Large intestine (tissue), 3 donors: Measurements from ENCODE around the gene PPP2R2C. TPM values are rescaled to one million over a fixed set of nuclear protein-coding genes. Genes with fewer than 3 reads are reported as not detected.

Source experiments
- DNase-seq, 2 donors: peaks; one replicate each; pipeline versions ENCODE4 v3.0.0 to v3.0.0-alpha.2; 2013
- H3K27ac ChIP-seq: one replicate; pipeline ENCODE4 v1.5.1; 2013; ENCODE audit warnings: low read length
- H3K27me3 ChIP-seq: 2 replicates; pipeline ENCODE4 v1.6.1; 2013; ENCODE audit warnings: low read length; ENCODE audit not compliant: control insufficient read depth, insufficient read depth
- H3K36me3 ChIP-seq: 2 replicates; pipeline ENCODE4 v1.6.1; 2013; ENCODE audit warnings: low read length; ENCODE audit not compliant: control insufficient read depth, insufficient read depth
- H3K4me1 ChIP-seq: one replicate; pipeline ENCODE4 v1.6.1; 2013; ENCODE audit warnings: low read length; ENCODE audit not compliant: control insufficient read depth, insufficient read depth
- H3K4me3 ChIP-seq: one replicate; pipeline ENCODE4 v1.5.1; 2013; ENCODE audit warnings: low read length
- H3K9me3 ChIP-seq: one replicate; pipeline ENCODE4 v1.6.1; 2013; ENCODE audit warnings: mild to moderate bottlenecking, low read depth, low read length, moderate library complexity; ENCODE audit not compliant: control insufficient read depth
- WGBS: methylation state at CpG from one replicate; pipeline ENCODE4 v1.1.5; 2013; ENCODE audit warnings: low lambda C conversion rate; ENCODE audit not compliant: insufficient coverage; 5-methylcytosine and 5-hydroxymethylcytosine counted together
- polyA plus RNA-seq: library from polyadenylated mRNA; unstranded; fragments of 120-200 nt; gene quantifications from one replicate; pipeline ENCODE4 v1.2.1, GENCODE V29; 2013

Gene PPP2R2C
- polyA plus RNA-seq, 1 donor: 3.9 TPM

DNA sequence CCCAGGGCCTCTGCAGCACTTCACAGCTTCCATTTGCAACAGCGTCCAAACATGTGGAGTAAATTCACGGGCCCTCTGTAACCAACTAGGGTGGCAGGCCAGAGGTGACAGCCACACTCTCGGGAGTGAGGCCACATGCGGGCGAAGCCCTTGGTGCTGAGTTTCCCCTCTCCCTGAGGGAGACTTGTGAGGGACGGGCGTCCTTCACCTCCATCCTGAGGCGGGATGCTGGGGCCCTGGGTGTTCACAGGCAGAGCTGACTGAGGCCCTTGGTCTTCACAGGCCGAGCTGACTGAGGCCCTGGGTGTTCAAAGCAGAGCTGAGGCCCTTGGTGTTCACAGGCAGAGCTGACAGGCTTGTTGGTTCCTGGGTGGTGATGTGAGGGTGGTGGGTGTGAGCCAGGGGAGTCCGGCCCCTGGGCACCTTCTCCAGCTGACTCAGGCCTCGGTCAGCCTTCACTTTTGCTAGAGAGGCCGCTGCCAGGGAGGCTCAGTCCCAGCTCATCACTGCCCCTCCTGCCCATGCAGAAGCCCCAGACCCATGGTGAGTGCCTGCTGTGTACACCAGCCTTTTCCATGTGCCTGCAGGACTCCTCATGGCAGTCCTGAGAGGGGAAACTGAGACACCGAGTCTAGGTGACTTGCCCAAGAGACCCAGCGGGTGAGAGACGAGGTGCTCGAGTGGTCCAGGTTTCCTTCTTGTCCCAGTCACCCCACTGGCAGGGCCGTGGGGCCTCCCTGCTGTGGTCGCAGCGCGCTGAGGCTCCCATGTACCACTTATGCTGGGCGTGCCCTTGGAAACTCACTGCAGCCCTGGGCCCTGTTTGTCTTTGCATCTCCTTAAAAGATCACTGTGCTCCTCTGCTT lies 194.2 kb downstream of the PPP2R2C start:
- peak overlapping the region; percentile 14 for H3K4me3 ChIP-seq

DNA sequence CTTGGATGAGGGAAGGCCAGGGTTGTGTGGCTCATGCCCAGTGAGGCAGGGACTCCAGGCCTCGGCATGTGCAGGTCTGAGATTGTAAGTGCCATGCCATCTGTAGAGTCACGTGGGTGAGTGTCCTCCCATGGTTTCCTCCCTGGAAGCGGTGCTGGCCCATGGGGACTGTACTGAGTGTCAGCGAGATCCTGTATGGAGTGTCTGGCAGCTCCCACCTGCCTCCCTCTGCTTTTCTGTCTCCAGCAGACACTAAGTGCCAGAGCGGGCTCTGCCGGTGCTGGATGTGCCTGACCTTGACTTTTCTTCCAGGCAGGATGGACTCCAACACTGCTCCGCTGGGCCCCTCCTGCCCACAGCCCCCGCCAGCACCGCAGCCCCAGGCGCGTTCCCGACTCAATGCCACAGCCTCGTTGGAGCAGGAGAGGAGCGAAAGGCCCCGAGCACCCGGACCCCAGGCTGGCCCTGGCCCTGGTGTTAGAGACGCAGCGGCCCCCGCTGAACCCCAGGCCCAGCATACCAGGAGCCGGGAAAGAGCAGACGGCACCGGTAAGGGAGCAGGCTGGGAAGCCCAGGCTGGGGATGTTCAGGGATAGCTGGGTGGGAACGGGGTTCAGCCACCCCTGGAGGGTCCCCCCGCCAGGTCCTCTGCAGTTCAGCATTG lies 195.1 kb downstream of the PPP2R2C start:
- no peak overlapping the region for H3K4me3 ChIP-seq
- H3K27me3 ChIP-seq: no peaks in the 10 kb centered on the region
- peaks cover 67% of the 10 kb centered on the region for H3K4me1 ChIP-seq
- H3K9me3 ChIP-seq: no peaks in the 10 kb centered on the region
- no CpG with 5 or more reads among the region's 24 CpGs for WGBS
- no peak for DNase-seq
- peak overlapping the region; percentile 94 for H3K27ac ChIP-seq
- H3K36me3 ChIP-seq: peaks cover 39% of the 10 kb centered on the region

More for the DNA sequence above, 194.2 kb downstream of the PPP2R2C start:
- peaks cover 43% of the 10 kb centered on the region for H3K36me3 ChIP-seq
- H3K27me3 ChIP-seq: no peaks in the 10 kb centered on the region
- no peaks in the 10 kb centered on the region for H3K9me3 ChIP-seq
- H3K27ac ChIP-seq: peak overlapping the region; percentile 94
- peak in 1 of 2 donors; percentile 26 for DNase-seq
- no CpG with 5 or more reads among the region's 21 CpGs for WGBS
- H3K4me1 ChIP-seq: peaks cover 59% of the 10 kb centered on the region

- H3K9me3 ChIP-seq: no peaks in the 10 kb centered on the region
- no peak overlapping the region for H3K4me3 ChIP-seq
- peak; percentile 77 to 87 for DNase-seq
- H3K27me3 ChIP-seq: no peaks in the 10 kb centered on the region
- peak overlapping the region; percentile 94 for H3K27ac ChIP-seq
- WGBS: no CpG with 5 or more reads among the region's 22 CpGs
- peaks cover 72% of the 10 kb centered on the region for H3K4me1 ChIP-seq
- H3K36me3 ChIP-seq: peaks cover 35% of the 10 kb centered on the region
Observed at GRCh38 chr4:6275898-6276806, 196.3 kb downstream of the PPP2R2C start.

DNA sequence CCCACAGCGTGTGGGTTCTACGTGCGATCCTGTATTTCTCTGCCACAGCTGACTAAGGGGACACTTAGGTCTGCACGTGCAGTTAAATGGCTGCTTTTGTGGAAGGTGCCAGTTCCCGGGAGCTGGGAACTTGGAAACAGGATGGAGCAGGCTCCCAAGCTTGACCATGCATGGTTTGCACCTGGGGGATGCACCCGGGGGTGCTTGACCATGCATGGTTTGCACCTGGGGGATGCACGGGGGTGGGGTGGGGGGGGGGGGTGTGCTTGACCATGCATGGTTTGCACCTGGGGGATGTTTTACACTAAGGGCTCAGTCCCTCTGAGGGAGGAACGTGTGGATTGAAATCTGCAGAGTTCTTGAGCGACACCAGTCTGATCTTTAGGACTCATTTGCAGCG lies 197.1 kb downstream of the PPP2R2C start:
- peak overlapping the region; percentile 94 for H3K27ac ChIP-seq
- H3K9me3 ChIP-seq: no peaks in the 10 kb centered on the region
- H3K36me3 ChIP-seq: peaks cover 28% of the 10 kb centered on the region
- peaks cover 78% of the 10 kb centered on the region for H3K4me1 ChIP-seq
- no peak for DNase-seq
- no peaks in the 10 kb centered on the region for H3K27me3 ChIP-seq
- no peak overlapping the region for H3K4me3 ChIP-seq
- no CpG with 5 or more reads among the region's 10 CpGs for WGBS

GRCh38 chr4:6273661-6273990 lies 198.8 kb downstream of the PPP2R2C start:
- Histone ChIP-seq H3K4me3 (no peak overlapping the region), H3K9me3 (no peaks in the 10 kb centered on the region), H3K27me3 (no peaks in the 10 kb centered on the region), H3K27ac (peak overlapping the region; percentile 55), H3K4me1 (peaks cover 72% of the 10 kb centered on the region), H3K36me3 (peaks cover 19% of the 10 kb centered on the region)
- DNase-seq: no peak
- no CpG with 5 or more reads among the region's 1 CpG for WGBS

DNA sequence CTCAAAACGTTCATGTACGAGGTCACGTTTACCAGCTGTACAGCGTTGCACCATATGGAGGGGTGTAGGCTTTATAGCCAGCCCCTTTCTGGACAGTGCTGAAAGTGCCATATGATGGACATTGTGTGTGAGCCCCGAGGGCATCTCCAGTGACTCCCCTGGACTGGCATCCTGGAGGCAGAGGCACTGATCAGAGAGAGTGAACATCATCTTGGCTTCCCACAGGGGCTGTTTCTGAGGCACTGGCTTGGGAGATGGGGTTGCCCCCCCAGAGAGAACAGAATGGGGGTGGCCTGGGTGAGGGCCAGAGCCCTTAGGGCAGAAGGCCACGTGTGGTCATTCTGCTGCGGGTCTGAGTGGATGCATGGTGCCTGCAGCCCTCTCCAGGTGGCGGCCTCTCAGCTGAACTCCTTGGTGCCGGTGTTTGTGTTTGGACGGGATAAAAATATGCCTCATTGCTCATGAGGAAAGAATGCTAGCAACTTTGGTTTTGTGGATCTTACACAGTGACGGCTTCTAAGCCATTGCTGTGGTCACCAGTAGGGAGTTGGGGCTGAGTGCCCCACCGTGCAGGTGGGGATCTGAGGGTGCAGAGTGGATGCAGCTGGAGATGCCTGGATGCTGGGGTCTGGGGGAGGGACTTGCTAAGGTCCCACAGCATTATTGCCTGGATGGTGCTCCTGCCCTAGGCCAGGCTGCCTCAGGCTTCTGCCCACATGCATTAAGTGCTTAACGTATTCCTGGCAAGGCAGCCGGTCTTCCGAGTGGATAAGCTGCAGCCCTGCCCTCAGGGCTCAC lies 199.4 kb downstream of the PPP2R2C start:
- DNase-seq: peak in 1 of 2 donors; percentile 29
- Histone ChIP-seq H3K27me3 (no peaks in the 10 kb centered on the region), H3K4me3 (no peak overlapping the region), H3K27ac (peak overlapping the region; percentile 55), H3K36me3 (peaks cover 16% of the 10 kb centered on the region), H3K4me1 (peaks cover 66% of the 10 kb centered on the region), H3K9me3 (no peaks in the 10 kb centered on the region)
- WGBS: no CpG with 5 or more reads among the region's 15 CpGs

DNA sequence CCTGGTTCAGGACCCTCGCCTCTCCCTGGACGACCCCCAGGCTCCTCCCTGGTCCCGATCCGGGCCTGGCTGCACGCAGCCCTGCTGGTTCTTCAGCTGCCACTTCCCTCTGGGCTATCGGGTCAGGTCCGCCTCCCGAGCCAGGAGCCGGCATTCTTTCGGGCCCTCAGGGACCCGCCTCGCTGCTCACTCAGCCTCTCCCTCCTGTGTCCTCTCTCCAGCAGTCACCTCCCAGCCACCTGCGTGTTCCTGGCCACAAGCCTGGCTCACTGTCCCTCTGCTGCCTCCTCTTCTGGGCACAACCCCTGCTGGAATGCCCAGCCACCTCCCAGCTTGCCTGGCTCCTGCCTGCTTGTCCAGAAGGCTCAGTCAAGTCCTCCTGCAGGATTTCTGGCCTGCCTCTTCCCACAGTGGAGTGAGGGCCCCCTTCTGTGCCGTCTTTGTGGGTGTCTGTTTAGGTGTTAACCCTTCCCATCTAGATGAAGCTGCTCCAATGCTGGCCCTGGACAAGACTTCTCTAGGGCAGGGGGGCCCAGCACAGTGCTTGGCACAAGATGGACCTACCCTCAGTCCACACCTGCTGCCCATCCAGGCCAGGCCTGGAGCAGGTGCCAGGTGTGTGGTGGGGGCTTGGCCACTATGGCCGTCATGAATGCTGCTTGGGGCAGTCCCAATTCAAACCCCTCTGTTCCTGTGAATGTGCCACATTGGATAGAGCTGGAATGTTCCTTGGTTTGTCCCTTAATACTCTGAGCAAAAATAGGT lies 200.5 kb downstream of the PPP2R2C start:
- Histone ChIP-seq H3K4me1 (peaks cover 55% of the 10 kb centered on the region), H3K36me3 (peaks cover 9% of the 10 kb centered on the region), H3K4me3 (no peak overlapping the region), H3K27ac (no peak overlapping the region), H3K9me3 (no peaks in the 10 kb centered on the region), H3K27me3 (no peaks in the 10 kb centered on the region)
- DNase-seq: no peak
- no CpG with 5 or more reads among the region's 15 CpGs for WGBS

DNA sequence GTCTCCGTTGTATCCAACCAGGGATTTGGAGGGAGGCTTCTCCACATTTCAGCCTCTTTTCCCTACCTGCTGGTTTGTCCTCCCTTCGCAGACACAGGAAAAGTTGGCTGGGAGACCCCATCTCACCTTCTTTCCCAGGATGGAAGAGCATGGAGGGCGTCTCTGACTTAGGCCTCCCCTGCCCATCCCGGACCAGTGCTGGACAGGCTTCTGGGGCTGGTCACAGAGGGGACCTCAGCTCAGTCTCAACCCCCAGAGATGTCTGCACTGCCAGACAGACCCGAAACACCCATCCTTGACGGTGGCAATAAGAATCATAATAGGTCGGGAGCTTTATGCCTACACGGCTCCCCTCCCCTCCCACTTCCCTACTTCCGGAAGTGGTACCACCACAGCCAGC lies 201.2 kb downstream of the PPP2R2C start:
- Histone ChIP-seq H3K36me3 (peaks cover 9% of the 10 kb centered on the region), H3K4me3 (peak overlapping the region; percentile 51), H3K27me3 (no peaks in the 10 kb centered on the region), H3K9me3 (no peaks in the 10 kb centered on the region), H3K27ac (no peak overlapping the region), H3K4me1 (peaks cover 48% of the 10 kb centered on the region)
- WGBS: 100% methylated on average over 1 of the region's 9 CpGs
- DNase-seq: no peak

- Histone ChIP-seq H3K27me3 (no peaks in the 10 kb centered on the region), H3K4me1 (peaks cover 43% of the 10 kb centered on the region), H3K27ac (no peak overlapping the region), H3K9me3 (no peaks in the 10 kb centered on the region), H3K36me3 (peaks cover 9% of the 10 kb centered on the region), H3K4me3 (peak overlapping the region; percentile 51)
- WGBS: no CpG with 5 or more reads among the region's 8 CpGs
- peak in 1 of 2 donors; percentile 42 for DNase-seq
Observed at GRCh38 chr4:6270636-6271121, 201.7 kb downstream of the PPP2R2C start.
